NCI-H1694 (cell line): ENCODE data around the gene TTC24.
"Not testable (repeated sequence)": the region's sequence is repeated elsewhere in the genome, so short reads cannot be mapped to it uniquely, and the experiment has no call there.

Experiments used
- DNase-seq: peaks from one replicate; lab custom pipeline; 2025; lab: John Stamatoyannopoulos, UW

The TTC24 gene

GRCh38 chr1:156587927-156588326, 8.4 kb downstream of the TTC24 start:
- not testable (repeated sequence) for DNase-seq

DNA sequence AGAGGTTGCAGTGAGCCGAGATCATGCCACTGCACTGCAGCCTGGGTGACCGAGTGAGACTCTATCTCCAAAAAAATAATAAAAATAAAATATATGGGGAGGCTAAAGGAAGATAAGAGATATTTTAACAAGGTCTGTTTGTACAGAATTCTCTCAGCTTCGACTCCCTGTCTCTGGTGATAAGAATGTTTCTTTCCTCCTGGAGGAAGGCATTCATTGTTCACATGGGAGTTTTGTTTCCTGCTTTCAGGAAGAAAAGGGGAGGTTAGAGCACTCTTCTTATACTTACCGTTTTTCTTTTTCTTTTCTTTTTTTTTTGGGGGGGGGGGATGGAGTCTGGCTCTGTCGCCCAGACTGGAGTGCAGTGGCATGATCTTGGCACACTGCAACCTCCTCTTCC, 10.0 kb downstream of the TTC24 start:
- no peak for DNase-seq

GRCh38 chr1:156590326-156591180, 11.0 kb downstream of the TTC24 start:
- DNase-seq = no peak

DNA sequence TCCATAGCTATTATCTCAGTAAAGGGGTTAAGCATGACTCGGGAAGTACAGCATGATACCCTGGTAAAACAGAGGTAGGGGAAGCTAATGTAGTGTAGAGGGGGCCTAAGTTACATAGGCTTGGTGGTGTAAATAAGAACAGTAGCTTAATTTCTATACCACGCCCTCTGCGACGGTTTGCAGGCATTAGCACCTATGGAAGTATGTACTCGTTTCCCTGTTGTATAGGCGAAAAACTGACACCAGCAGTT, 11.6 kb downstream of the TTC24 start:
- DNase-seq = no peak

DNA sequence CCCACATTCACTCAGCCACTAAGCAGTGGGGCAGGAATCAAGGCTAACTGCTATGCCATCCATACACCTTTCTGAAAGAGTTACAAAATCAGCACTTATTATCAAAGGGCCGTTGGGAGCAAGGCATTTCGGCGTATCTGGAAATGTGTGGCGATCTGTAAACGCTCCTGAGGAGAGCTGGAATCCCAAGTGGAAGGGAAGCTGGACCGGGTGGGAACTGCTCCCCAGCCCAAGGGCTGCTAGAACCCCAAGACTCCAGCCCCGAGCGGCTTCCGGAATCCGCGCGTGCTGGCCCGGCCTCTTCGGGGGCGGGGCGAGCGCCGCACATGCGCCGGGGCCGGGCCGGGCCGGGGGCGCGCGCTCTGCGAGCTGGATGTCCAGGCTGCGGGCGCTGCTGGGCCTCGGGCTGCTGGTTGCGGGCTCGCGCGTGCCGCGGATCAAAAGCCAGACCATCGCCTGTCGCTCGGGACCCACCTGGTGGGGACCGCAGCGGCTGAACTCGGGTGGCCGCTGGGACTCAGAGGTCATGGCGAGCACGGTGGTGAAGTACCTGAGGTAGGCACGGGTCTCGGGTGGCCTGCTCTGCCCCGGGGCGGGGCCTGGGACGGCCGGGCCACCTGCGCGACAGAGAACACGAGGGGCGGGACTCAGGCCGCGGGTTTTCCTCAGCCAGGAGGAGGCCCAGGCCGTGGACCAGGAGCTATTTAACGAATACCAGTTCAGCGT, 12.1 kb downstream of the TTC24 start, which contains the start of gene NAXE:
Gene NAXE, plus strand, starts transcription at position 345 of the 726 bp plus-strand sequence. Its CDS starts 29 bp downstream, at position 374.
- peak; percentile 37 for DNase-seq

- no peak for DNase-seq
Measured at GRCh38 chr1:156592158-156592909, 12.8 kb downstream of the TTC24 start.

GRCh38 chr1:156592910-156593660, 13.6 kb downstream of the TTC24 start:
- no peak for DNase-seq

GRCh38 chr1:156593661-156593989, 14.1 kb downstream of the TTC24 start:
- DNase-seq = no peak

DNA sequence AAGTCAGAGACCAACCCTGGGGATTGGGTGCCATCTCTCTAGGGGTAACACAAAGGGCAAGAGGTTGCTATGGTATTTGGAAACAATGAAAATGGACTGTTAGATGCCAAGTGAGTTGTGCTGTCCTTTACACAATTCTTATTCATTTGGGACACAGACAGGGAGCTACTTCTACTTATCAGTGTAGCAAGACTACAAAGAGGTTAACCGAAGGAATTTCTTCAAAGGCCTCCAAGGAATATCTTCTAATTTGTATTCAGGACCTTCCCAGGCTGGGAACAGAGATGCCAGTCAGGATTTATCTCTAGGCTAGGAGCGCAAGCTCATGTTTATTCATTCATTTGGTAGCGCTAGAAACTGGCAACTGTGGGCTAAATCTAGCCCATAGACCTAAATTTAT, 14.7 kb downstream of the TTC24 start:
- DNase-seq = no peak

- no peak for DNase-seq
Measured at GRCh38 chr1:156595016-156595415, 15.5 kb downstream of the TTC24 start.

- DNase-seq = no peak
Measured at GRCh38 chr1:156596426-156596825, 16.9 kb downstream of the TTC24 start.

GRCh38 chr1:156598125-156598524, 18.6 kb downstream of the TTC24 start:
- DNase-seq = no peak

DNA sequence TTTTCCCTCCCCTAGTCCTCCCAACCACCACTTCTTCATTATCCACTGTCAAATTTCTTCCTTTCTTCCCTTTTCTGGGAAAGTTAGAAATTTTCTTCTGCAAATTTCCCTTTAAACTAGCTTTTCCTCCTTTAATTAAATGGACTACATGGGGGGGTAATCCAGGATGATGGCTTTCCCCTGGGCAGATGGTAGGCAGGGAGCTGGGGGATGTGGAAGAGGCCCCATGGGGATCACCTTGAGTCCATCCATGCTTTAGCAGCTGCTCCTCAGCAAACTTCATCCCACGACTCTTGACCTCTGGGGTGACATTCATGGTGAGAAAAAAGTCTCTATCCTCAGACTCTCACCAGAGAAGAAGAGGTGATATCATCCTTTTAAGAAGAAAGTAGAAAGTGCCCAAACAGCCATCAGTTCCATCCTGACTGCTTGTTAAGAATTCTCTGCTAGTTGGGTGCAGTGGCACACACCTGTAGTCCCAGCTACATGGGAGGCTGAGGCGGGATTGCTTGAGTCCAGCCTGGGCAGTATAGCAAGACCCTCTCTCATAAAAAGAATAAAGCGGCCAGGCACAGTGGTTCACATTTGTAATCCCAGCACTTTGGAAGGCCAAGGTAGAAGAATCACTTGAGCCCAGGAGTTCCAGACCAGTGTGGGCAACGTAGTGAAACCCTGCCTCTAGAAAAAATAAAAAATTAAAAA, 19.4 kb downstream of the TTC24 start:
- DNase-seq = no peak

- no peak for DNase-seq
Measured at GRCh38 chr1:156599811-156600210, 20.3 kb downstream of the TTC24 start.

DNA sequence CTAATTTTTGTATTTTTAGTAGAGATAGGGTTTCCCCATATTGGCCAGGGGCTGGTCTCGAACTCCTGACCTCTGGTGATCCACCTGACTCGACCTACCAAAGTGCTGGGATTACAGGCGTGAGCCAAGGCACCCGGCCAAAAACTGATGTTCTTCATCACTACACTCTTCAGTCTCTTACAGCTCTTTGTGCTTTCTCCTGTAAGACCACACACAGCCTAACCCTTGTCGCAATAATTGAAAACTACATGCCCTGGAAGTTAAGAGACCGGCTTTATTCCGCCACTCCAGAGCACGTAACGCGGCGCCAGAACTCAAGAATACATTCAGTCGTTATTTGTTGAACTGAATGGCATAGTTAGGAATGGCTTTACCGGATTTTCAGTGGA, 21.2 kb downstream of the TTC24 start:
- no peak for DNase-seq

DNA sequence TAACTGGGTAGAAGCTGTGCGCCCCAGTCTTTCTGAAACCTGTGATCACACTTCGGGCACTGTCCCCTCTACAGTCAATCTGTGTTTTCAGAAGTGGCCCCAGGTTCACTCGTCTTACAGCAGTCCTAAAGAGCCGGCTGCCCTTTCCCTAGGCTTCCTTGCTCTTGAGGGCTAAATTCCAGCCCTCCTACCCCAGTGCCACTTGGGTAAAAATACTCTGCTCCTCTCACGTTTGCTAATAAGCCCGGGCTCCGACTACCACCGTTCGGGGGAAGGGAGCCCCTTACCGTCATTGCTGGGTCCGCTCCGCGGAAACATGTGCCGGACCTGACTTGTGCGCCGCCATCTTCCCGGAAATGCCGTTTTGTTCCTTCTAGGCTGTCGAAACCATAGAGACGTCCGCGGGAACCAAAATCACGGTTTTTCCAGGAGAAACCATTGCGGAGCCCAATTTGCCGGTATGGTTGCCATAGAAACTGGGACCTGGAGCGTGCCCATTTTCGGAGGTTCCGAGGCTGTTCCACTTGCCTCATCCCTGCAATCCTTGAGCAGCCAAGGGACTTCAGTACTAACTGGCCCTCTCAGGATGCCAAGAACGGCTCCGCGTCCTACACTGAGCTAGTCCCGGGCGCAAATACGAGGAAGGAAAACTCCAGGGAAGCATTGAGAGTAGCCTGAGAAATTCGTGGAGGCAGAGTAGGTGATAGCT, 21.8 kb downstream of the TTC24 start, which contains the start of gene GPATCH4:
Gene GPATCH4, minus strand, starts transcription at position 358 of the 709 bp plus-strand sequence.
- DNase-seq = peak; percentile 98

- no peak for DNase-seq
Measured at GRCh38 chr1:156601892-156602291, 22.4 kb downstream of the TTC24 start.

DNA sequence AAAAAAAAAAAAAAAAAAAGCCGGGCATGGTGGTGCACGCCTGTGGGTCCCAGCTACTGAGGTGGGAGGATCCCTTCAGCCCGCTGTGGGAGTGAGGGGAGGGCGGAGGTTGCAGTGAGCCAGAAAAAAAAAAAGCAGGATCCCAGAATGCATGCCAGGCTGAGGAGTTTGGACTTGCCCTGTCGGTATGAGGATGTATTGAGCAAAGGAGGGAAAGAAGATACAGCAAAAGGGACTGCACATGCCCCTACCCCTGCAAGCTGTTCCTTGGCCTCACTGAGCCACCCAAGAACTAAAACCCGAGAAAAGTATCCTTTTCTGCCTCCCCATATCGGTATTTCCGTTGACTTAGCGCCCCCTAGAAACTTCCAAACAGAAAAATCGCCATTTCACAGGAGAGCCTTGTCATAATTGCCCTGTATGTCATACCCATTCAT, 23.1 kb downstream of the TTC24 start:
- peak; percentile 52 for DNase-seq

GRCh38 chr1:156607344-156607743, 27.8 kb downstream of the TTC24 start:
- DNase-seq = not testable (repeated sequence)

DNA sequence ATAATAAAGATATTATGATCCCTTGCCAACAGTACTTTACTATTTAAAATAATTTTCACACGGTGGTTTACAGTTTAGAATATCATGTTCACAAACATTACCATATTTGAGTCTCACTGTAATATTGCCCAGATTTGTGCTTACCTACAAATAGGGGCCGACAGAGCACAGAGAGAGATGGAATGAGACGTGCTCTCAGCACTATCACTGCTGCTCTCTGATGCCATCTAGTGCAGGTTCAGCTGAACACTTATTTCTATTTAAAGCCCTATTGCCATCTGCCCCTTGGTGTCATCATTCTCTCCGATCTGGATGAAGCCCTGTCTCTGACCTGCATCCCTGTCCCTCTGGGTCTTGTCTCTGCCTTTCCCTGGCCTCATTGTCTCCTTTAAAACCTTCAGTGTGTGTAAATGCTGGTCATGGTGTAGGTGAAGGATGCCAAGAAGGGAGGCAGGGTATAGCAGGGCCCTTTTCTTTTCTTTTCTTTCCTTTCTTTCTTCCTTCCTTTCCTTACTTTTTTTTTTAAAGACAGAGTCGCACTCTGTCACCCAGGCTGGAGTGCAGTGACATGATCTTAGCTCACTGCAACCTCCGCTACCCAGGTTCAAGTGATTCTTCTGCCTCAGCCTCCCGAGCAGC, 28.6 kb downstream of the TTC24 start:
- DNase-seq = peak; percentile 98
